ENCODE results near the gene RTN4RL1. TPM values are rescaled to one million over a fixed set of nuclear protein-coding genes. Genes with fewer than 3 reads are reported as not detected.
"Not testable (repeated sequence)": the region's sequence is repeated elsewhere in the genome, so short reads cannot be mapped to it uniquely, and the experiment has no call there.

RTN4RL1 gene
- total RNA-seq, 1 donor from 2014 or later = 25.0 TPM

- DNase-seq = no peak
Measured at GRCh38 chr17:1916963-1917715, 108.0 kb downstream of the RTN4RL1 start.

GRCh38 chr17:1916316-1916715 lies 108.8 kb downstream of the RTN4RL1 start:
- DNase-seq = no peak

GRCh38 chr17:1915889-1916288 lies 109.2 kb downstream of the RTN4RL1 start:
- DNase-seq = no peak

GRCh38 chr17:1914661-1915083 lies 110.5 kb downstream of the RTN4RL1 start:
- DNase-seq = no peak

GRCh38 chr17:1913702-1914101 lies 111.4 kb downstream of the RTN4RL1 start:
- DNase-seq = no peak

GRCh38 chr17:1912146-1912545 lies 113.0 kb downstream of the RTN4RL1 start:
- no peak for DNase-seq

- DNase-seq = no peak
Measured at GRCh38 chr17:1909985-1910384, 115.1 kb downstream of the RTN4RL1 start.

- peak; percentile 61 for DNase-seq
Measured at GRCh38 chr17:1908699-1909309, 116.3 kb downstream of the RTN4RL1 start.

GRCh38 chr17:1907909-1908698 lies 117.0 kb downstream of the RTN4RL1 start:
- peak; percentile 35 for DNase-seq

- DNase-seq = no peak
Measured at GRCh38 chr17:1907216-1907631, 117.9 kb downstream of the RTN4RL1 start.

- DNase-seq = no peak
Measured at GRCh38 chr17:1906662-1907101, 118.5 kb downstream of the RTN4RL1 start.

- no peak for DNase-seq
Measured at GRCh38 chr17:1905190-1905913, 119.8 kb downstream of the RTN4RL1 start.

- DNase-seq = no peak
Measured at GRCh38 chr17:1904273-1905182, 120.6 kb downstream of the RTN4RL1 start.

- no peak for DNase-seq
Measured at GRCh38 chr17:1899403-1900000, 125.6 kb downstream of the RTN4RL1 start.

GRCh38 chr17:1898872-1899271 lies 126.3 kb downstream of the RTN4RL1 start:
- DNase-seq = no peak

- DNase-seq = no peak
Measured at GRCh38 chr17:1898332-1898731, 126.8 kb downstream of the RTN4RL1 start.

- no peak for DNase-seq
Measured at GRCh38 chr17:1897105-1897656, 128.0 kb downstream of the RTN4RL1 start.

GRCh38 chr17:1896243-1897104 lies 128.7 kb downstream of the RTN4RL1 start:
- no peak for DNase-seq

GRCh38 chr17:1895479-1895878 lies 129.7 kb downstream of the RTN4RL1 start:
- DNase-seq = not testable (repeated sequence)
